ENCODE measurements around the gene CDH4. TPM values are rescaled to one million over a fixed set of nuclear protein-coding genes. Genes with fewer than 3 reads are reported as not detected.
A peak's percentile ranks its signal among the peaks of the same experiment; 100 is the strongest.

CDH4 gene
- total and polyA plus RNA-seq, 4 donors: 0.06 to 0.10 TPM; not detected in 2

GRCh38 chr20:61777773-61778494, 525.9 kb downstream of the CDH4 start:
- peaks cover 3% of the 10 kb centered on the region for H3K9me3 ChIP-seq (ENCODE audit: control insufficient read depth, low read length)
- ATAC-seq (ENCODE audit: low FRiP score) (no peak), DNase-seq (peak in 1 of 2 donors; percentile 43)
- intact Hi-C loops (cut with DNase I): no loop called here
- 79 to 83% methylated on average over 24 of the region's 24 CpGs for WGBS, 2 donors
- H3K27me3 ChIP-seq (ENCODE audit: control insufficient read depth in 1 of 2, insufficient read depth in 2 of 2, low read length in 1 of 2): no peaks in the 10 kb centered on the region
- H3K36me3 ChIP-seq (ENCODE audit: control insufficient read depth in 1 of 2, insufficient read depth in 2 of 2, low read length in 1 of 2): no peaks in the 10 kb centered on the region
- no peak overlapping the region for H3K27ac ChIP-seq (ENCODE audit: low read depth in 1 of 2, low read length in 2 of 2)
- H3K4me3 ChIP-seq (ENCODE audit: low read length in 2 of 2): no peak overlapping the region
- H3K4me1 ChIP-seq (ENCODE audit: control insufficient read depth in 1 of 2, insufficient read depth in 2 of 2, low read length in 2 of 2): no peaks in the 10 kb centered on the region

- Histone ChIP-seq H3K4me1 (ENCODE audit: control insufficient read depth in 1 of 2, insufficient read depth in 2 of 2, low read length in 2 of 2) (no peaks in the 10 kb centered on the region), H3K36me3 (ENCODE audit: control insufficient read depth in 1 of 2, insufficient read depth in 2 of 2, low read length in 1 of 2) (no peaks in the 10 kb centered on the region), H3K27me3 (ENCODE audit: control insufficient read depth in 1 of 2, insufficient read depth in 2 of 2, low read length in 1 of 2) (no peaks in the 10 kb centered on the region), H3K9me3 (ENCODE audit: control insufficient read depth, low read length) (peaks cover 3% of the 10 kb centered on the region), H3K27ac (ENCODE audit: low read depth in 1 of 2, low read length in 2 of 2) (no peak overlapping the region), H3K4me3 (ENCODE audit: low read length in 2 of 2) (no peak overlapping the region)
- ATAC-seq (ENCODE audit: low FRiP score) (no peak), DNase-seq (peak in 1 of 2 donors; percentile 21)
- WGBS, 2 donors: 69 to 73% methylated on average over 8 of the region's 8 CpGs
- intact Hi-C loops (cut with DNase I): no loop called here
Measured at GRCh38 chr20:61778495-61778863, 526.4 kb downstream of the CDH4 start.

- no peaks in the 10 kb centered on the region for H3K27me3 ChIP-seq (ENCODE audit: control insufficient read depth in 1 of 2, insufficient read depth in 2 of 2, low read length in 1 of 2)
- intact Hi-C loops (cut with DNase I): no loop called here
- H3K4me1 ChIP-seq (ENCODE audit: control insufficient read depth in 1 of 2, insufficient read depth in 2 of 2, low read length in 2 of 2): no peaks in the 10 kb centered on the region
- DNase-seq (peak in 1 of 2 donors; percentile 63), ATAC-seq (ENCODE audit: low FRiP score) (no peak)
- no peak overlapping the region for H3K27ac ChIP-seq (ENCODE audit: low read depth in 1 of 2, low read length in 2 of 2)
- H3K4me3 ChIP-seq (ENCODE audit: low read length in 2 of 2): no peak overlapping the region
- peaks cover 3% of the 10 kb centered on the region for H3K9me3 ChIP-seq (ENCODE audit: control insufficient read depth, low read length)
- 84 to 85% methylated on average over 27 of the region's 27 CpGs for WGBS, 2 donors
- no peaks in the 10 kb centered on the region for H3K36me3 ChIP-seq (ENCODE audit: control insufficient read depth in 1 of 2, insufficient read depth in 2 of 2, low read length in 1 of 2)
Measured at GRCh38 chr20:61779176-61779965, 527.3 kb downstream of the CDH4 start.

GRCh38 chr20:61780066-61780465, 528.0 kb downstream of the CDH4 start:
- WGBS, 2 donors: 82 to 85% methylated on average over 7 of the region's 7 CpGs
- intact Hi-C loops (cut with DNase I): no loop called here
- no peak overlapping the region for H3K4me3 ChIP-seq (ENCODE audit: low read length in 2 of 2)
- peaks cover 3% of the 10 kb centered on the region for H3K9me3 ChIP-seq (ENCODE audit: control insufficient read depth, low read length)
- H3K27ac ChIP-seq (ENCODE audit: low read depth in 1 of 2, low read length in 2 of 2): no peak overlapping the region
- H3K4me1 ChIP-seq (ENCODE audit: control insufficient read depth in 1 of 2, insufficient read depth in 2 of 2, low read length in 2 of 2): no peaks in the 10 kb centered on the region
- no peaks in the 10 kb centered on the region for H3K27me3 ChIP-seq (ENCODE audit: control insufficient read depth in 1 of 2, insufficient read depth in 2 of 2, low read length in 1 of 2)
- H3K36me3 ChIP-seq (ENCODE audit: control insufficient read depth in 1 of 2, insufficient read depth in 2 of 2, low read length in 1 of 2): no peaks in the 10 kb centered on the region
- DNase-seq (peak in 1 of 2 donors; percentile 17), ATAC-seq (ENCODE audit: low FRiP score) (no peak)

GRCh38 chr20:61784801-61785566, 532.9 kb downstream of the CDH4 start:
- Histone ChIP-seq H3K27ac (ENCODE audit: low read depth in 1 of 2, low read length in 2 of 2) (no peak overlapping the region), H3K27me3 (ENCODE audit: control insufficient read depth in 1 of 2, insufficient read depth in 2 of 2, low read length in 1 of 2) (no peaks in the 10 kb centered on the region), H3K4me3 (ENCODE audit: low read length in 2 of 2) (no peak overlapping the region), H3K36me3 (ENCODE audit: control insufficient read depth in 1 of 2, insufficient read depth in 2 of 2, low read length in 1 of 2) (no peaks in the 10 kb centered on the region), H3K4me1 (ENCODE audit: control insufficient read depth in 1 of 2, insufficient read depth in 2 of 2, low read length in 2 of 2) (no peaks in the 10 kb centered on the region), H3K9me3 (ENCODE audit: control insufficient read depth, low read length) (peaks cover 1% of the 10 kb centered on the region)
- ATAC-seq (ENCODE audit: low FRiP score) (no peak), DNase-seq (peak in 1 of 2 donors; percentile 57)
- intact Hi-C loops (cut with DNase I): no loop called here
- 84% methylated on average over 18 of the region's 18 CpGs for WGBS, 2 donors

GRCh38 chr20:61785567-61785816, 533.4 kb downstream of the CDH4 start:
- Histone ChIP-seq H3K27ac (ENCODE audit: low read depth in 1 of 2, low read length in 2 of 2) (no peak overlapping the region), H3K4me3 (ENCODE audit: low read length in 2 of 2) (no peak overlapping the region), H3K27me3 (ENCODE audit: control insufficient read depth in 1 of 2, insufficient read depth in 2 of 2, low read length in 1 of 2) (no peaks in the 10 kb centered on the region), H3K4me1 (ENCODE audit: control insufficient read depth in 1 of 2, insufficient read depth in 2 of 2, low read length in 2 of 2) (no peaks in the 10 kb centered on the region), H3K9me3 (ENCODE audit: control insufficient read depth, low read length) (peaks cover 1% of the 10 kb centered on the region), H3K36me3 (ENCODE audit: control insufficient read depth in 1 of 2, insufficient read depth in 2 of 2, low read length in 1 of 2) (no peaks in the 10 kb centered on the region)
- intact Hi-C loops (cut with DNase I): no loop called here
- DNase-seq (no peak), ATAC-seq (ENCODE audit: low FRiP score) (no peak)
- WGBS, 2 donors: 97 to 100% methylated on average over 1 of the region's 1 CpG

- H3K27me3 ChIP-seq (ENCODE audit: control insufficient read depth in 1 of 2, insufficient read depth in 2 of 2, low read length in 1 of 2): no peaks in the 10 kb centered on the region
Measured at GRCh38 chr20:61786230-61786629, 534.2 kb downstream of the CDH4 start.

GRCh38 chr20:61788343-61788742, 536.3 kb downstream of the CDH4 start:
- 49 to 51% methylated on average over 5 of the region's 5 CpGs for WGBS, 2 donors
- Histone ChIP-seq H3K4me3 (ENCODE audit: low read length in 2 of 2) (no peak overlapping the region), H3K27me3 (ENCODE audit: control insufficient read depth in 1 of 2, insufficient read depth in 2 of 2, low read length in 1 of 2) (no peaks in the 10 kb centered on the region), H3K4me1 (ENCODE audit: control insufficient read depth in 1 of 2, insufficient read depth in 2 of 2, low read length in 2 of 2) (no peaks in the 10 kb centered on the region), H3K9me3 (ENCODE audit: control insufficient read depth, low read length) (no peaks in the 10 kb centered on the region), H3K27ac (ENCODE audit: low read depth in 1 of 2, low read length in 2 of 2) (no peak overlapping the region), H3K36me3 (ENCODE audit: control insufficient read depth in 1 of 2, insufficient read depth in 2 of 2, low read length in 1 of 2) (no peaks in the 10 kb centered on the region)
- ATAC-seq (ENCODE audit: low FRiP score) (no peak), DNase-seq (no peak)
- intact Hi-C loops (cut with DNase I): no loop called here

More at GRCh38 chr20:61786230-61786629, 534.2 kb downstream of the CDH4 start:
- no peaks in the 10 kb centered on the region for H3K9me3 ChIP-seq (ENCODE audit: control insufficient read depth, low read length)
- no peaks in the 10 kb centered on the region for H3K4me1 ChIP-seq (ENCODE audit: control insufficient read depth in 1 of 2, insufficient read depth in 2 of 2, low read length in 2 of 2)
- WGBS, 2 donors: 78% methylated on average over 14 of the region's 14 CpGs
- no peak overlapping the region for H3K4me3 ChIP-seq (ENCODE audit: low read length in 2 of 2)
- DNase-seq (peak in 1 of 2 donors; percentile 7), ATAC-seq (ENCODE audit: low FRiP score) (no peak)
- H3K36me3 ChIP-seq (ENCODE audit: control insufficient read depth in 1 of 2, insufficient read depth in 2 of 2, low read length in 1 of 2): no peaks in the 10 kb centered on the region
- intact Hi-C loops (cut with DNase I): no loop called here
- no peak overlapping the region for H3K27ac ChIP-seq (ENCODE audit: low read depth in 1 of 2, low read length in 2 of 2)
